Parathyroid adenoma (tissue), 2 donors: ENCODE measurements around the gene REEP2.

ENCODE experiments used
- H2AFZ ChIP-seq: fragments of 300-600 bp; sonication (generic); one replicate; pipeline ENCODE4 v1.7.0; 2017; ENCODE audit warnings: antibody characterized with exemption, mild to moderate bottlenecking
- H3K27ac ChIP-seq: fragments of 300-600 bp; sonication (generic); one replicate; pipeline ENCODE4 v1.7.0; 2017
- H3K27me3 ChIP-seq: fragments of 300-600 bp; sonication (generic); one replicate; pipeline ENCODE4 v1.7.0; 2017; ENCODE audit warnings: low read length; ENCODE audit not compliant: control insufficient read depth, insufficient read depth
- H3K36me3 ChIP-seq: fragments of 300-600 bp; sonication (generic); one replicate; pipeline ENCODE4 v1.7.0; 2017; ENCODE audit warnings: low read length; ENCODE audit not compliant: control insufficient read depth, insufficient read depth
- H3K4me1 ChIP-seq: fragments of 300-600 bp; sonication (generic); one replicate; pipeline ENCODE4 v1.7.0; 2017; ENCODE audit warnings: control low read depth
- H3K4me2 ChIP-seq: fragments of 300-600 bp; sonication (generic); one replicate; pipeline ENCODE4 v1.7.0; 2017; ENCODE audit warnings: low read length
- H3K4me3 ChIP-seq: fragments of 300-600 bp; sonication (generic); one replicate; pipeline ENCODE4 v1.7.0; 2017; ENCODE audit warnings: low read depth, low read length
- H3K79me2 ChIP-seq: fragments of 300-600 bp; sonication (generic); one replicate; pipeline ENCODE4 v1.7.0; 2017; ENCODE audit warnings: control low read depth
- H3K9ac ChIP-seq: fragments of 300-600 bp; sonication (generic); one replicate; pipeline ENCODE4 v1.7.0; 2017; ENCODE audit warnings: mild to moderate bottlenecking
- H3K9me3 ChIP-seq: fragments of 300-600 bp; sonication (generic); one replicate; pipeline ENCODE4 v1.7.0; 2017; ENCODE audit warnings: low read length; ENCODE audit not compliant: control insufficient read depth
- TF ChIP-seq, protein P1 (sequence below): fragments of 300-600 bp; sonication (generic); IDR thresholded peaks from one replicate; pipeline ENCODE4 v1.7.0; 2017; ENCODE audit warnings: antibody characterized with exemption, mild to moderate bottlenecking
- donor health status: primary hyperparathyroidism.

REEP2 gene

DNA sequence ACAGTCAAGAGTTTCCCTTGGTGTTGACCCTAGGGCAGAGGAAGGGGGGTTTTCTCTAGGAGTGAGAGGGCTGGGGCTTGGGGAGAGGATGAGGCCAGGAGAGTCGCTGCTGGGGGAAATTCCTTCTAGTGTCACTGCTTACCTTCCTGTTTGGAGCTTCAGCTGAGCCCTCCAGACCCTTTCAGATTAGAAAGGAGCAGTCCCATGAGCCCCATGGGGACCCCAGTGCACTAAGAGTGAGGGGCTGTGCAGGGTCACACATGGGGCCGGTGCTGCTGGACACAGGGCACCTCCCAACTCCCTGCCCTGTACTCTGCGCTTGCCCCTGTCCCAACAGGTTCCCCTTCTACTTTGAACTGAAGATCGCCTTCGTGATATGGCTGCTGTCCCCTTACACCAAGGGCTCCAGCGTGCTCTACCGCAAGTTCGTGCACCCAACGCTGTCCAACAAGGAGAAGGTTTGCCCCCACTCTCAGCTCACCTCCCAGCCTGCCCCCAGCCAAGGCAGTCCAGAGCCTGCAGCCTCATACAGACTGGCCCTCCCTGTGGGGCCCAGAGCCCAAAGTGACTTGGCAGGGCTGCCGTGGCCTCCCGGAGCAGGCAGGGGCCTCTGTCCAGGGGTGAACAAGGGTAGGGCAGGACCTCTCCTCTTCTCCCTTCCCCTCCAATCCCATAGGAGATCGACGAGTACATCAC is 5.4 kb downstream of the REEP2 start:
- no peak overlapping the region for H3K4me2 ChIP-seq

GRCh38 chr5:138444774-138445546 is 6.1 kb downstream of the REEP2 start:
- Histone ChIP-seq H3K9ac (no peak overlapping the region), H2AFZ (no peak overlapping the region), H3K4me2 (no peak overlapping the region), H3K27ac (no peak overlapping the region), H3K9me3 (no peaks in the 10 kb centered on the region), H3K79me2 (no peaks in the 10 kb centered on the region), H3K4me1 (peaks cover 4% of the 10 kb centered on the region), H3K36me3 (no peaks in the 10 kb centered on the region), H3K27me3 (no peaks in the 10 kb centered on the region), H3K4me3 (no peak overlapping the region)
- TF ChIP-seq, protein P1, sequence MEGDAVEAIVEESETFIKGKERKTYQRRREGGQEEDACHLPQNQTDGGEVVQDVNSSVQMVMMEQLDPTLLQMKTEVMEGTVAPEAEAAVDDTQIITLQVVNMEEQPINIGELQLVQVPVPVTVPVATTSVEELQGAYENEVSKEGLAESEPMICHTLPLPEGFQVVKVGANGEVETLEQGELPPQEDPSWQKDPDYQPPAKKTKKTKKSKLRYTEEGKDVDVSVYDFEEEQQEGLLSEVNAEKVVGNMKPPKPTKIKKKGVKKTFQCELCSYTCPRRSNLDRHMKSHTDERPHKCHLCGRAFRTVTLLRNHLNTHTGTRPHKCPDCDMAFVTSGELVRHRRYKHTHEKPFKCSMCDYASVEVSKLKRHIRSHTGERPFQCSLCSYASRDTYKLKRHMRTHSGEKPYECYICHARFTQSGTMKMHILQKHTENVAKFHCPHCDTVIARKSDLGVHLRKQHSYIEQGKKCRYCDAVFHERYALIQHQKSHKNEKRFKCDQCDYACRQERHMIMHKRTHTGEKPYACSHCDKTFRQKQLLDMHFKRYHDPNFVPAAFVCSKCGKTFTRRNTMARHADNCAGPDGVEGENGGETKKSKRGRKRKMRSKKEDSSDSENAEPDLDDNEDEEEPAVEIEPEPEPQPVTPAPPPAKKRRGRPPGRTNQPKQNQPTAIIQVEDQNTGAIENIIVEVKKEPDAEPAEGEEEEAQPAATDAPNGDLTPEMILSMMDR = no peak

More for the DNA sequence above, 5.4 kb downstream of the REEP2 start:
- Histone ChIP-seq H3K4me1 (peaks cover 8% of the 10 kb centered on the region), H3K9me3 (no peaks in the 10 kb centered on the region), H3K9ac (no peak overlapping the region), H3K27me3 (no peaks in the 10 kb centered on the region), H3K79me2 (no peaks in the 10 kb centered on the region), H3K4me3 (no peak overlapping the region), H3K36me3 (no peaks in the 10 kb centered on the region), H3K27ac (no peak overlapping the region), H2AFZ (no peak overlapping the region)
- TF ChIP-seq, protein P1 = no peak

DNA sequence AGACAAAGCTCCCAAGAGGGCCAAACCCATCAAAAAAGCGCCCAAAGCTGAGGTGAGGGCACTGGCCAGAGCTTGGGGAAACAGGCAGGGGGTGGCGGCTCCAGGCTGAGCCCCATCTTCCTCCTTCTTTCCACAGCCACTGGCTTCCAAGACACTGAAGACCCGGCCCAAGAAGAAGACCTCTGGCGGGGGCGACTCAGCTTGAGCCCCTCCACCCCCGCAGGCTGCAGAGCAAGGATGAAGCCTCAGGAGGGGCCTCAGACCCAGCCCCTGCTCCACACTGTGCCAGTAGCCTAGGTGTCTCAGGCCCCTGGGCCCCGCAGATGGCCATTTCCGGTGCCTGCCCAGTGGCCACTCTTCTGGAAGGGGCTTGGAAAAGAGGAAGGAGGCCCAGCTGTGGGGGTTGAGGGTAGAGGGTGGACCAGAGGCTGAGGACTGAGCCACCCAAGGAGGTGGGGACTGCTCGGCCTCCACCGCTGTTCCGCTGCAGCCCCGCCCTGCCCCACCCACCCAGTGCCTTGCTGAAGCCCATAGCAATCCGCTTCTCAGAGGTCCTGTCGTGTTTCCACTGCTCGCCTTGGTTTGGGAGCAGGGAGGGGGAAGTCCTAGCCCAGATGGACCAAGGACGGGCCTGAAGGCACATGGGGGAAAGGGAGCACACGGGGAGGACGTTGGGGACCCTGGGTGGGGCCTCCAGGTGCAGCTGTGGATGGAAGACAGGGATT is 6.9 kb downstream of the REEP2 start:
- Histone ChIP-seq H3K27me3 (no peaks in the 10 kb centered on the region), H3K4me1 (peaks cover 4% of the 10 kb centered on the region), H3K9ac (no peak overlapping the region), H2AFZ (no peak overlapping the region), H3K36me3 (no peaks in the 10 kb centered on the region), H3K79me2 (no peaks in the 10 kb centered on the region), H3K4me2 (no peak overlapping the region), H3K9me3 (no peaks in the 10 kb centered on the region), H3K4me3 (no peak overlapping the region), H3K27ac (no peak overlapping the region)
- TF ChIP-seq, protein P1 = no peak

GRCh38 chr5:138448070-138448469 is 9.2 kb downstream of the REEP2 start:
- H3K4me2 ChIP-seq = no peak overlapping the region
- H3K9ac ChIP-seq = no peak overlapping the region
- no peaks in the 10 kb centered on the region for H3K36me3 ChIP-seq
- H3K9me3 ChIP-seq = no peaks in the 10 kb centered on the region
- H3K4me3 ChIP-seq = no peak overlapping the region
- peaks cover 4% of the 10 kb centered on the region for H3K4me1 ChIP-seq
- H3K79me2 ChIP-seq = no peaks in the 10 kb centered on the region
- no peaks in the 10 kb centered on the region for H3K27me3 ChIP-seq
- TF ChIP-seq, protein P1 = no peak
- no peak overlapping the region for H3K27ac ChIP-seq
- H2AFZ ChIP-seq = no peak overlapping the region
